ENCODE data around the gene ZNRF1.
"Not testable (repeated sequence)": the region's sequence is repeated elsewhere in the genome, so short reads cannot be mapped to it uniquely, and the experiment has no call there.

Gene ZNRF1

DNA sequence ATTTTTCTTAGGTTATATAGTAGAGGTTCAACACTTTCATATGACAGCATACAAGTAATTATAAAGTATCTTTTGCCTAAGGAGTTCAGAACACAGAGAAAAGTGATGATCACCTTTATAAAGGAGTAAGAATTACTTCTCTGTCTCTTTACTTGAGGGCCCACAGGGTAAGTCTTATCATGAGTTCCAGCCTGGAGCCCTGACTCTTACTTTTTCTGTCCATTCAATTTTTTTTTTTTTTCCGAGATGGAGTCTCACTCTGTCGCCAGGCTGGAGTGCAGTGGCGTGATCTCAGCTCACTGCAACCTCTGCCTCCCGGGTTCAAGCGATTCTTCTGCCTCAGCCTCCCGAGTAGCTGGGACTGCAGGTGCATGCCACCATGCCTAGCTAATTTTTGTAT, 14.3 kb downstream of the ZNRF1 start:
- not testable (repeated sequence) for H3K27ac Mint-ChIP-seq; H3K27me3 Mint-ChIP-seq; H3K9me3 Mint-ChIP-seq (ENCODE audit: low read depth); H3K36me3 Mint-ChIP-seq; H3K4me3 Mint-ChIP-seq
- peaks cover 18% of the 10 kb centered on the region for H3K4me1 Mint-ChIP-seq (ENCODE audit: low read depth)

DNA sequence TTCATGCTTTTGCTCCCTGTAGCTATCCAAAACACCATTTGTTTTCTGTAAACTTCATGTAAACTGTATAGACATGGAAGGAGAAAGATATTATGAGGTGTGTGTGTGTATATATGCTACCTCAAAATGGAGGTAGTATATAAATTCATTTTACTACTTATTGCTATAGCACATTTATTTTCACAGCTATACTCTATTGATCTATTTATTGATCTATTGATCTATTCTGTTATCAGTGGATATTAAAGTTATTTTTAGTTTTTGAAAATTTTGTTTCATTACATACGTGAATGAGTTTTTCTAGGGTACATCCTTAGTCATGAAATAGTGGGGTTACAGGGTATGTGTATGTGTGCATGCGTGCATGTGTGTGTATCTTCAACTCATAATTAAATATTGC, 15.5 kb downstream of the ZNRF1 start:
- Mint-ChIP-seq H3K27ac (no peak overlapping the region), H3K9me3 (ENCODE audit: low read depth) (no peaks in the 10 kb centered on the region), H3K36me3 (no peaks in the 10 kb centered on the region), H3K4me1 (ENCODE audit: low read depth) (peaks cover 18% of the 10 kb centered on the region), H3K4me3 (no peak overlapping the region), H3K27me3 (no peaks in the 10 kb centered on the region)

DNA sequence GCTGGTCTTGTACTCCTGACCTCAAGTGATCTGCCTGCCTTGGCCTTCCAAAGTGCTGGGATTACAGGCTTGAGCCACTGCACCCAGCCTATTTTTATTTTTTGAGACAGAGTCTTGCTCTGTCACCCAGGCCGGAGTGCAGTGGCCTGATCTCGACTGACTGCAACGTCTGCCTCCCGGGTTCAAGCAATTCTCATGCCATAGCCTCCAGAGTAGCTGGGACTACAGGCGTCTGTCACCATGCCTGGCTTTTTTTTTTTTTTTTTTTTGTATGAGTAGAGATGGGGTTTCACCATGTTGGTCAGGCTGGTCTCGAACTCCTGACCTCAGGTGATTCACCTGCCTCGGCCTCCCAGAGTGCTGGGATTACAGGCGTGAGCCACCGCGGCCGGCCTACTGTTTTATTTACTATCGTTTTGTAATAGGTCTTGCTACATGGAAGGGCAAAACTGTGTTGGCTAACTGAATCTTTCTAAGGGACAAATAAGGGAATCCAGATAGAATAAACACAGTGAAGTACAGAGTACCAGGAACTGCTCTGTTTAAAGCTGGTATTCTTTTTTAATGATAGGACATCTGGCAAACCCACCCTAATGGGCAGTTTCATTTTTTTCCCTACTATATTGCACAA, 17.7 kb downstream of the ZNRF1 start:
- H3K4me3 Mint-ChIP-seq; H3K27me3 Mint-ChIP-seq; H3K9me3 Mint-ChIP-seq (ENCODE audit: low read depth); H3K36me3 Mint-ChIP-seq; H3K27ac Mint-ChIP-seq: not testable (repeated sequence)
- H3K4me1 Mint-ChIP-seq (ENCODE audit: low read depth), result peaks cover 15% of the 10 kb centered on the region

DNA sequence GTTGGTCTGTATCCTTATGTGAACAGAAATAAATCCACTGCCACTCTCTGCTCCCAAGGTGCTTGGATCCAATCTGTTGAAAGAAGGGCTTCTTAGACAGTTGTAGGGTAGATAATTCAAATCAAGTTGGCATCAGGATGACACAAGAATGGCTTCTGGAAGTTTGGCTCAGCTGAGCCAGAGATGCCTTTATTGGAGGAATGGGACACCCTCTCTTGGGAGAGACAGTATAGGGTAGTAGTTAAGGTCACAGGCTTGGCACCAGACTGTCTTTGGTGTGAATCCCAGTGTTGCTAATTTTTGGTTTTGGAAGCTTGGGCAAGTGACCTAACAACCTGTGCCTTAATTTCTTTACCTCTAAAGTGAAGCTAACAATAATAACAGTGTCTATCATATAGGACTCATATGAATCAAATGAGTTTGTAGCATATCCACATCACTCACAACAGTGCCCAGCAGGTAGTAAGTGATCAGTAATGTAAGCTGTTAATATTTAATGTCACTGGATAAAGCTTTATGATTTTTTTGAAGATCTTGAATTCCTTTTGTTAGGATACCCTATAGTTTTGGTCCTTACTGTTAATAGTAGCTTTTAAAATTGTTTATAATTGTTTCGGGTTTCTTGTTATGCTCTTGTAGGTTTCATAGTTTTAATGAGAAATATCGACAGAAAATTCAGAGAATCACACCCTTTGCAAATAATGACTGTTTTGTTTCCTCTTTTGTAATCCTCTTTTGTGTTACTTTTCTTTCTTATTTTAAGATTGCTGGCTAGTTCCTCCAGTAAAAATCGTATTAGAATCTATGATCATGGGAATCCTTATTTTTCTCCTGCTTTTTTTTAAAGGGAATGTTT, 19.1 kb downstream of the ZNRF1 start:
- Mint-ChIP-seq H3K4me3 (no peak overlapping the region), H3K4me1 (ENCODE audit: low read depth) (peaks cover 6% of the 10 kb centered on the region), H3K27me3 (no peaks in the 10 kb centered on the region), H3K9me3 (ENCODE audit: low read depth) (no peaks in the 10 kb centered on the region), H3K36me3 (peaks cover 10% of the 10 kb centered on the region), H3K27ac (no peak overlapping the region)

DNA sequence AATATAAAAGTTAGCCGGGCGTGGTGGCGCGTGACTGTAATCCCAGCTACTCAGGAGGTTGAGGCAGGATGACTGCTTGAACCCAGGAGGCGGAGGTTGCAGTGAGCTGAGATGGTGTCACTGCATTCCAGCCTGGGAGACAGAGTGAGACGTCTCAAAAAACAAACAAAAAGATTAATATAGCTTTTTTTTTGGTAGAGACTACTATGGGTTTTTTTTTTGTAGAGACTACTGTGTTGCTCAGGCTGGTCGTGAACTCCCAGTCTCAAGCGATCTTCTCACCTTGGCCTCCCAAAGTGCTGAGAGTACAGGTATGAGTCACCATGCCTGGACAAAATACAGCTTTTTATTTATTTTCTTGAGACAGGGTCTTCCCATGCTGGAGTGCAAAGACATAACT, 20.2 kb downstream of the ZNRF1 start:
- peaks cover 10% of the 10 kb centered on the region for H3K36me3 Mint-ChIP-seq
- no peak overlapping the region for H3K27ac Mint-ChIP-seq
- H3K4me1 Mint-ChIP-seq (ENCODE audit: low read depth), result peaks cover 9% of the 10 kb centered on the region
- no peaks in the 10 kb centered on the region for H3K27me3 Mint-ChIP-seq
- no peak overlapping the region for H3K4me3 Mint-ChIP-seq
- H3K9me3 Mint-ChIP-seq (ENCODE audit: low read depth), result no peaks in the 10 kb centered on the region

DNA sequence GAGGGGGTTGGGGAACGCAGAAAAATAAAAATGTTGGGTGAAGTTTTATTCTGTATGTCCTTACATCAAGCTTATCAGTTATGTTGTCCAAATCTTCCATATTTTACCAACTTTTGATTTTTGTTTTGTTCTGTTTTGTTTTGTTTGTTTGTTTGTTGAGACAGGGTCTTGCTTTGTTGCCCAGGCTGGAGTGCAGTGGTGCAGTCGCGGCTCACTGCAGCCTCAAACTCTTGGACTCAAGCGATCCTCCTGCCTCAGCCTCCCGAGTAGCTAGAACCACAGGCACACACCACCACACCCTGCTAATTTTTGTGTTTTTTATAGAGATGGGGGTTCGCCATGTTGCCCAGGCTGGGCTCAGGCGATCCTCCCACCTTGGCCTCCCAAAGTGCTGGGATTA, 20.8 kb downstream of the ZNRF1 start:
- Mint-ChIP-seq H3K4me1 (ENCODE audit: low read depth) (peaks cover 12% of the 10 kb centered on the region), H3K9me3 (ENCODE audit: low read depth) (no peaks in the 10 kb centered on the region), H3K27ac (no peak overlapping the region), H3K27me3 (no peaks in the 10 kb centered on the region), H3K4me3 (no peak overlapping the region), H3K36me3 (peaks cover 10% of the 10 kb centered on the region)

DNA sequence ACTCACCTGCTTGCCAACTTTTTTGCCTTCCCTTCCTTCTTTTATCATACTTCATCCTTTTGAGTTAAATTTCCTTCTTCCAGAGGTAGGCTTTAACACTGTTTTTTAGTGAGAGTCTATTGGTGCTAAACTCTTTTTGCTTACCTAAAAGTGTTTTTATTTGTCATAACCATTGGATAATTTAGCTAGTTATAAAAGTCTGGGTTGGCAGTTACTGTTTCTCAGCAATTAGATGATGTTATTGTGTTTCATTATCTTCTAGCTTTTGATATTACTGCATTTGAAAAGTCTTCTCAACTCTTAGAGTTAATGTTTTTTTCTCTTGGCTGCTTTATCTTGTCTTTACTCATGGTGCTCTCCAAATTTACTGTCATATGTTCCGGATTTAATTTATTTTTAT, 22.6 kb downstream of the ZNRF1 start:
- Mint-ChIP-seq H3K4me1 (ENCODE audit: low read depth) (peaks cover 19% of the 10 kb centered on the region), H3K27me3 (no peaks in the 10 kb centered on the region), H3K27ac (no peak overlapping the region), H3K36me3 (peaks cover 10% of the 10 kb centered on the region), H3K4me3 (no peak overlapping the region), H3K9me3 (ENCODE audit: low read depth) (no peaks in the 10 kb centered on the region)

DNA sequence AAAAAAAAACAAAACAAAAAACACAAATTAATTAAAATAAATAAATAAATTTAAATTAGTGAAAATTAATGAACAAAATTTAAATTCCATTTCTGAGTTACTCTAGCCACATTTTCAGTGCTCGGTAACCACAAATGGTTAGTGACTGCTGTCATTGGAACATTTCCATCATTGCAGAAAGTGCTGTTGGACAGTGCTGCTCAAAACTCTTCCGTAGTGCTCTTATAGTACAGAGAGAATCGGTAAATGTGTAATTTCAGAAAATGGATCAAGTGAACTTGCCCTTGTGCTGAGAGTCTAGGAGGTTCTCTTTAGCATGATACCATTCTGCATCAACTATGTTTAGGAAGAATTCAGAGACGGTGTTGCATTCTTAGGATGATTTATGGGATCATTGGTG, 23.7 kb downstream of the ZNRF1 start:
- H3K36me3 Mint-ChIP-seq, result peaks cover 10% of the 10 kb centered on the region
- H3K4me3 Mint-ChIP-seq, result no peak overlapping the region
- H3K27ac Mint-ChIP-seq, result peak overlapping the region; percentile 3
- H3K4me1 Mint-ChIP-seq (ENCODE audit: low read depth), result peaks cover 19% of the 10 kb centered on the region
- H3K9me3 Mint-ChIP-seq (ENCODE audit: low read depth), result no peaks in the 10 kb centered on the region
- no peaks in the 10 kb centered on the region for H3K27me3 Mint-ChIP-seq

DNA sequence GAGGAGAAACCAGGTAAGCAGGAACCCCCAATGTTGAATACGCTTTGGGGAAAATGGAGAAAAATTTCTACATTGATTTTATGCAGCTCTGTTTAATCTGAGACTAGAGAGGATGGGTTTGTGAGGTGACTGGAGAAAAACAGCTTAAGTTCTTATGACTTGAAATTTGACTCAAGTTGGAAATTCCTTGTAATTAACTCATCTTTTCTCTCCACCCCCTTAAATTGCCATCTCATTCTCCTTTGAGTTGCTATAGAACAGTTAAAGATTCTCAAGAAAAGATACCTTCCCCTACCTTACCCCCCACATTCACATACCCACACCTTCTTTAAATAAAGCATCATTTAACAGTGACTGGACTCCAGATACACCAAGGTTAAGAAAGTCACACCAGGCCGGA, 24.2 kb downstream of the ZNRF1 start:
- H3K9me3 Mint-ChIP-seq (ENCODE audit: low read depth), result no peaks in the 10 kb centered on the region
- H3K4me3 Mint-ChIP-seq, result no peak overlapping the region
- H3K36me3 Mint-ChIP-seq, result peaks cover 10% of the 10 kb centered on the region
- peaks cover 19% of the 10 kb centered on the region for H3K4me1 Mint-ChIP-seq (ENCODE audit: low read depth)
- H3K27ac Mint-ChIP-seq, result peak overlapping the region; percentile 41
- H3K27me3 Mint-ChIP-seq, result no peaks in the 10 kb centered on the region

DNA sequence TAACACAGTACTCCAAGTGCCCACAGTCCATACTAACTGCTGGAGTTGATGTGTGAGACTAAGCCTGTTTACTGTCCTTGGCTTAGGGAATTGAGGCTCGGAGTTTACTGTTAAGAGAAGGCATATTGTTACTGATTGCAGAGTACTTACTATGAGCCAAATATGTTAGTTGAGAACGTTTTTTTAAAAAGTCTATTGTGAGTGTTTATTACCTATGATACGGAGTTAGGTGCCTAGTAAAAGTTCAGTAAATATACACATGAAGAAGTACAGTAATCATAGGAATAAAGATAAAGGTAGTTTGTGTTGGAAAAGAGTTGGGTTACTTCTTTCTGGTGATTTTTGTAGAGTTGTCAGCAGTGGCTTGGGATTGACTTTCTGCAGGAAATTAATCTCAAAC, 25.4 kb downstream of the ZNRF1 start:
- Mint-ChIP-seq H3K36me3 (peaks cover 10% of the 10 kb centered on the region), H3K9me3 (ENCODE audit: low read depth) (no peaks in the 10 kb centered on the region), H3K27ac (peak overlapping the region; percentile 30), H3K4me1 (ENCODE audit: low read depth) (peaks cover 19% of the 10 kb centered on the region), H3K4me3 (no peak overlapping the region), H3K27me3 (no peaks in the 10 kb centered on the region)

DNA sequence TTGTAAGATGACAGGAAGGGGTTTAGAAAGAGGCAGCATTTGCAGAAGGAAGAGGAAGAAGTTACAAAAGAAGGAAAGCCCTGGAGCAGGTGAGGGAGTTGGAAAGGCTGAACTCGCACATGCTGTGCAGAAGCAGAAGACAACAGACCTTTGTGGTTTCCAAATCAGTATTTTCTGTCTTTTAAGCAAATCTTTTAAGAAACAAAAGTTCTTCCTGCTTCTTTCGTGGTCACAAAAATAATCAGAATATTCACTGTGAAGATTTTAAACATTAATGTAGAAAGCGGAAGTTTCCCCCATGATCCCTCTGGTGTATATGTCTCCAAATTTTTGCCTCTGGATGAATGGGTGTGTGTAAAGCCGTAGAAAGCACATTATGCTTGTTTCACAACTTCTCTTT, 25.8 kb downstream of the ZNRF1 start:
- H3K9me3 Mint-ChIP-seq (ENCODE audit: low read depth), result no peaks in the 10 kb centered on the region
- no peak overlapping the region for H3K4me3 Mint-ChIP-seq
- H3K27ac Mint-ChIP-seq, result no peak overlapping the region
- peaks cover 10% of the 10 kb centered on the region for H3K36me3 Mint-ChIP-seq
- no peaks in the 10 kb centered on the region for H3K27me3 Mint-ChIP-seq
- H3K4me1 Mint-ChIP-seq (ENCODE audit: low read depth), result peaks cover 19% of the 10 kb centered on the region

DNA sequence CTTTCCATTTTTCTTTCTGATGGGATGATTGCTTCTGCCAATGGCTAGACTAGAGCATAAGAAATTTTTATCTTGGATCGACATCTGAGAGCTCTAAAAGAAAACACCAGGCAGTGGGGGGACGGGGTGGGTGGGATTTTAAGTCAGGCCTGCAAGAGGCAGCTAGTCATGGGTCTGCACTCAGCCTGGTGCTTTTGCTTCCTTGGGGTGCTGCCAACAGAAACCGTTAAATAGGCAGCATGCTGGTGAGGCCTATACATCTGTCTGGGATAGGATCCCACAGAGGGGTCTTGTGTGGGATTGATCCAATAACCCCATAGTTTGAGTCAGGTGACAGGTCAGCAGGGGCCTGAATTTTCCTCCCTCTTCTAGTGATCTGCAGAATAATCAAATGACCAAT, 26.9 kb downstream of the ZNRF1 start:
- Mint-ChIP-seq H3K4me3 (no peak overlapping the region), H3K9me3 (ENCODE audit: low read depth) (no peaks in the 10 kb centered on the region), H3K27ac (no peak overlapping the region), H3K4me1 (ENCODE audit: low read depth) (peaks cover 19% of the 10 kb centered on the region), H3K36me3 (peaks cover 10% of the 10 kb centered on the region), H3K27me3 (no peaks in the 10 kb centered on the region)

DNA sequence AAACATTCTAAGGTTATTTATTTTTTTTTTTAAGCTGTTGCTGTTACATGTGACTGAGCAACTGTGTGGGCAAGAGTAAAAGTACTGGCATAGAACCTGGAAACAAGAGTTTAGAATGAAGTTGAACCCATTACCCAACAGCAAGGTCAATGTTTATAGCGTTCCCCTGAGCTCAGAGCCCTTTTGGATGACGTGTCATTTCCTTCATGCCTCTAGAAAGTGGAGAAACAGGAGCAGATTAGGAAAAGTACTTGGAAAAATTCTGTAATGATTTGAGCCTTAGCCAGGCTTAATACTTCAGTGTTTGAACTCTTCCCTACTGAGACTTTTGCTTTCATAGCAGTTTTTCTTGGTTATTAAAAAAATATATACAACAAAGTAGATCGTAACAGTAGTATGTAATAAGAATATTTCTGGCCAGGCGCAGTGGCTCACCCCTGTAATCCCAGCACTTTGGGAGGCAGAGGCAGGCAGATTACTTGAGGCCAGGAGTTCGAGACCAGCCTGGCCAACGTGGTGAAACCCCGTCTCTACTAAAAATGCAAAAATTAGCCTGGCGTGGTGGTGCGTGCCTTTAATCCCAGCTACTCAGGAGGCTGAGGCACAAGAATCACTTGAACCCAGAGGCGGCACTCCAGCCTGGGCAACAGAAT, 27.5 kb downstream of the ZNRF1 start:
- peaks cover 19% of the 10 kb centered on the region for H3K4me1 Mint-ChIP-seq (ENCODE audit: low read depth)
- H3K27me3 Mint-ChIP-seq; H3K9me3 Mint-ChIP-seq (ENCODE audit: low read depth); H3K36me3 Mint-ChIP-seq; H3K4me3 Mint-ChIP-seq; H3K27ac Mint-ChIP-seq: not testable (repeated sequence)

DNA sequence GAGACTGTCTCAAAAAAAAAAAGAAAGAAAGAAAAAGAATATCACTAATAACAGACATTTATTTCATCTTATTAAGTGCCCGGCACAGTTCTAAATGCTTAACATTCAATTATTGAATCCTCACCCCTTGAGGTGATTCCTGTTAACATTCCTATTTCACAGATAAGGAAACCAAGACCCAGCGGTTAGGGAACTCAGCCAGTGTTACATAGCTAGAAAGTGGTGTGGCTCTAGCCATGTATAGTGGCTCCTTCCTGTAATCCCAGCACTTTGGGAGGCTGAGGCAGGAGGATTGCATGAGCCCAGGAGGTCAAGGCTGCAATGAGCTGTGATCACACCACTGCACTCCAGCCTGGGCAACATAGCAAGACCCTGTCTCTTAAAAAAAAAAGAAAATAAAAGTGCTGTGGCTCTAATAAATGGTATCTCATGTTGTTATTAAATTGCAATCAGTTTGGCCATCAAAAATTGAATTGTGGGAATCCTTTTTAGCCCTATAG, 28.1 kb downstream of the ZNRF1 start:
- H3K9me3 Mint-ChIP-seq (ENCODE audit: low read depth), result no peaks in the 10 kb centered on the region
- peaks cover 4% of the 10 kb centered on the region for H3K36me3 Mint-ChIP-seq
- no peak overlapping the region for H3K4me3 Mint-ChIP-seq
- H3K27ac Mint-ChIP-seq, result no peak overlapping the region
- peaks cover 19% of the 10 kb centered on the region for H3K4me1 Mint-ChIP-seq (ENCODE audit: low read depth)
- no peaks in the 10 kb centered on the region for H3K27me3 Mint-ChIP-seq

DNA sequence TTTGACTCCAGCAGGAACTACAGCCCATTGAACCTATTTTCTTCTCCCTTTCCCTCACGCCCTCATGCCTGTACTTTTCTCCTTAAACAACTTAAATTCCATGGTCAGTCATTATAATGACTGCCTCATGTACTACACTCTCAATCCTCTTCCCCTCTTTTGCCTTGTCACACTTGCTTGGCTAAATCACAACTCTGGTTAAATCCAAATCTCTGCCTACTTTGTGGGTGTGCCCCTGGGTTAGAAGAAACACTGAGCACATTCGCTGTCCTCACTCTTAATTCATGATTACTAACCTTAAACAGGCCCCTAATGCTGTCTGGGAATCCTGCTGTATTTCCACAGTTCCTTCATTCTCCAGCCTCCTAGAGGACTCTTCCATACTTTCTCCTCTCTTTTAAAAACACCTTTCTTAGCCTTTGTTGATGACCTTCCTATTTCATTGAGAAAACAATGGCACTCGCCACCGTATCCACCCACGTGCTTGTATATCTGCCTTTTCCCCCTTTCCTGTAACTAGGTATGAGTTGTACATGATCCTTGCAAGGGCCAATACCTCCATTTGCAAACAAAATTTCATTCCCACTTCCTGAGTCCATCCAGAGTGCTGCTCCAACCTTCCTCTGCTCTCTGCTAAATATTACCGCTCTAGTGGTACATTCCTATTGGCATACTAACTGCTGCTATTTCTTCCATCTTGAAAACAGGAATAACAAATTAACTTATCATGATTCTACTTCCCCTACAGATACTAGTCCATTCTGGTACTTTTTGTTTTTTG, 28.9 kb downstream of the ZNRF1 start:
- Mint-ChIP-seq H3K27me3 (no peaks in the 10 kb centered on the region), H3K36me3 (peaks cover 2% of the 10 kb centered on the region), H3K27ac (no peak overlapping the region), H3K4me1 (ENCODE audit: low read depth) (peaks cover 17% of the 10 kb centered on the region), H3K4me3 (no peak overlapping the region), H3K9me3 (ENCODE audit: low read depth) (no peaks in the 10 kb centered on the region)
